GM19025 (cell line): ENCODE data around the gene EXOSC5.
"Not testable (repeated sequence)": the region's sequence is repeated elsewhere in the genome, so short reads cannot be mapped to it uniquely, and the experiment has no call there.

Experiments used
- ATAC-seq: cut with Tn5 transposase; IDR thresholded peaks from one replicate; pipeline ENCODE4 v1.9.1; 2021; ENCODE audit warnings: mild to moderate bottlenecking, low read depth, moderate library complexity; ENCODE audit not compliant: unreplicated experiment

EXOSC5 gene

DNA sequence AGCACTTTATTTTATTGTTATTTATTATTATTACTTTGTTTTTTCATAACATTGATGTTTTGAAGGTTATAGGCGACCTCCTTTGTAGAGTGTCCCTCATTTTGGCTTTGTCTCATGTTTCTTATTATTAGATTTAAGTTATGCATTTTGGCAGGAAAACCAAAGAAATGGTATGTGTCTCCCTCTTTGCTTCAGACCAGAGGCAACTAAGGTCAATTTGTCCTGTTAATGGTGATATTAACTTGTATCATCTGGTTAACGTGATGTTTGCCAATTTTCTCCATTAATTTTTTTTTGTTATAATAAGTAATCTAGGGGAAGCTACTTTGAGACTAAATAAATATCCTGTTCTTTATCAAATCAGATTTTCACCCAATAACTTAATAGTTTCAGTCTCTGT lies 24.7 kb downstream of the EXOSC5 start:
- no peak for ATAC-seq

DNA sequence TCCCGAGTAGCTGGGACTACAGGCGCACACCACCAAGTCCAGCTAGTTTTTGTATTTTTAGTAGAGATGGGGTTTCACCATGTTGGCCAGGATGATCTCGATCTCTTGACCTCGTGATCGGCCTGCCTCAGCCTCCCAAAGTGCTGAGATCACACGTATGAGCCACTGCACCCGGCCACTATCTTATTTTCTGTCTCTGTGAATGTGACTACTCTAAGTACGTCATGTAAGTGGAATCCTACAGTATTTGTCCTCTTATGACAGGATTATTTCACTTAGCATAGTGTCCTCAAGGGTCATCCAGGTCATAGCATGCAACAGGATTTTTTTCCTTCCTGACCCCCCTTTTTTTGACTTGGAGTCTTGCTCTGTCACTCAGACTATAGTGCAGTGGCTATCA lies 25.6 kb downstream of the EXOSC5 start:
- no peak for ATAC-seq

DNA sequence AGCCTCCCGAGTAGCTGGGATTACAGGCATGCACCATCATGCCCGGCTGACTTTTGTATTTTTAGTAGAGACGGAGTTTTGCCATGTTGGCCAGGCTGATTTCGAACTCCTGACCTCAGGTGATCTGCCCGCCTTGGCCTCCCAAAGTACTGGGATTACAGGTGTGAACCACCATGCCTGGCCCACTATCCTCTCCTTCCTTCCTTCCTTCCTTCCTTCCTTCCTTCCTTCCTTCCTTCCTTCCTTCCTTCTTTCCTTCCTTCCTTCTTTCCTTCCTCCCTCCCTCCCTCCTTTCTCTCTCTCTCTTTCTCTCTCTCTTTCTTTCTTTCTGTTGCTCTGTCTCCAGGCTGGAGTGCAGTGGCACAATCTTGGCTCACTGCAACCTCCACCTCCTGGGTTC lies 26.0 kb downstream of the EXOSC5 start:
- ATAC-seq, result not testable (repeated sequence)

DNA sequence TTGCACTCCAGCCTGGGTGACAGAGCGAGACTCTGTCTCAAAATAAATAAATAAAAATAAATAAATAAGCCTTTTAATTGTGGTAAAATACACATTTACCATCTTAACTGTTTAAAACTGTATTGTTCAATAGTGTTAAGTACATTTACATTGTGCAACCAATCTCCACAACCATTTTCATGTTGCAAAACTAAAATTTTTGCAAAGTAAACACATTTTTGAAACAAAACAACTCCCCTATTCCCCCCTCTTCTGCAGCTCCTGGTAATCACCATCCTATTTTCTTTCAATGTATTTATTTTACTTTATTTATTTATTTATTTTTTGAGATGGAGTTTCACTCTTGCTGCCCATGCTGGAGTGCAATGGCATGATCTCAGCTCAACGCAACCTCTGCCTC lies 27.4 kb downstream of the EXOSC5 start:
- no peak for ATAC-seq

DNA sequence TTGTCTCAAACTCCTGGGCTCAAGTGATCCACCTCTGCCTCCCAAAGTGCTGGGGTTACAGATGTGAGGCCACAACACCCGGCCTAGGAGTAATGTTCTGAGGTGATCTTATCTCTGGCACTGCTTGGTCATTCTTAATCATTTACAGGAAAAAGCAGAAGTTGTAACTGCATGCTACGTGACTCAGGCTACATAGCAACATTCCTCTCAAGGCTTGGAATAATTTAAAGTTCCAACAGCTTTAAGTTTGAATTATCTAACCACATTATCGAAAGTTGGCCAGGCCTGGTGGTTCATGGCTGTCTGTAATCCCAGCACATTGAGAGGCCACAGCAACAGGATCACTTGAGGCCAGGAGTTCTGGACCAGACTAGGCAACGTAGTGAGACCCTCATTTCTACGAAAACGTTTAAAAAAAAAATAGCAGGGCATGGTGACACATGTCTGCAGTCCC lies 29.3 kb downstream of the EXOSC5 start:
- no peak for ATAC-seq

DNA sequence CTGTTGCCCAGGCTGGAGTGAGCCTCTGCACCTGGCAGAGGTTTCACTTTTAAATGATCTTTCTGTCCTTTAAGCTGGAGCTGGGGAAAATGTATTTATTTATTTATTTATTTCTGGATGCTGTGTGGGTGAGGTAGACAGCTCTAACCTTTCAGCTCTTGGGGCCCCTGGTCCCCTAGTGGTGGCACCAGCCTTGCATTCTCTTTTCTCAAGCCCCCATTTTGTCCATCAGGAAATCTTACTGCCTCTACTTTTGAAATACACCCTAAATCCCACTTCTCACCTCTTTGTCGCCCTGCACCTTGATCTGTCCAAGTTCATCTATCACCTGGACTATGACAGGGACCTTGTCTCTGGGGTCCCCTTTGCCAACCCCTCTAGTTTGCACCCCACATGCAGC lies 31.1 kb downstream of the EXOSC5 start:
- no peak for ATAC-seq

DNA sequence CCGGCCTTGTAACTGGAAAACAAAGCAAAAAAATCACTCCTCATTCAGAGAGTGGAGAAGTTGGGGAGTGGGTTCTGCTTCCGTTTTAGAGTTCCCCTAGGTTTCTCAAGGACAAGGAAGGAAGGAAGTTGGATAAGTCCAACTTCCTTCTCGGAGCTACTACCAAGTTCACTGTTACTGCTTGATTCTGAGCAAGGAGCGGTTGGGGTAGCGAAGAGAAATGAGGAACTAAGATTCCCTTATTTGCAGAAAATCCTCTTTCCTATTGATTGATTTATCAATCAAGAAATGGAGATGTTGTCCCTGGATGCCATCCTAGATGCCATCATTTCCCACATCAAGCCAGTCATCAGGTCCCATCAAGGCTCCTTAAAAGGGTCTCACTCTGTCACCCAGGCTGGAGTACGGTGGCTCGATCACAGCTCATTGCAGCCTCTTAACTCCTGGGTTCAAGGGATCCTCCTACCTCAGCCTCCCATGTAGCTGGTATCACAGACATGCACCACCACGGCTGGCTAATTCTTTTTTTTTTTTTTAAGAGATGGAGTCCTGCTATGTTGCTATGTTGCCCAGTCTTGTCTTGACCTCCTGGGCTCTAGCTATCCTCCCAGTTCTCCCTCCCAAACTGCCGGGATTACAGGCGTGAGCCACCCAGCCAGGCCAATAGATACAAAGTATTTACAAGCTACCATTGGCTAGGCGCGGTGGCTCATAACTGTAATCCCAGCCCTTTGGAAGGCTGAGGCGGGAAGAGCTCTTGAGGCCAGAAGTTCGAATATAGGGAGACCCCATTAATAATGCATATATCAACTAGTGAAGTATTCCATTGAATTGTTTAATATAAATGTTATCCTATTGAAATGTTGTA lies 32.4 kb downstream of the EXOSC5 start:
- no peak for ATAC-seq

DNA sequence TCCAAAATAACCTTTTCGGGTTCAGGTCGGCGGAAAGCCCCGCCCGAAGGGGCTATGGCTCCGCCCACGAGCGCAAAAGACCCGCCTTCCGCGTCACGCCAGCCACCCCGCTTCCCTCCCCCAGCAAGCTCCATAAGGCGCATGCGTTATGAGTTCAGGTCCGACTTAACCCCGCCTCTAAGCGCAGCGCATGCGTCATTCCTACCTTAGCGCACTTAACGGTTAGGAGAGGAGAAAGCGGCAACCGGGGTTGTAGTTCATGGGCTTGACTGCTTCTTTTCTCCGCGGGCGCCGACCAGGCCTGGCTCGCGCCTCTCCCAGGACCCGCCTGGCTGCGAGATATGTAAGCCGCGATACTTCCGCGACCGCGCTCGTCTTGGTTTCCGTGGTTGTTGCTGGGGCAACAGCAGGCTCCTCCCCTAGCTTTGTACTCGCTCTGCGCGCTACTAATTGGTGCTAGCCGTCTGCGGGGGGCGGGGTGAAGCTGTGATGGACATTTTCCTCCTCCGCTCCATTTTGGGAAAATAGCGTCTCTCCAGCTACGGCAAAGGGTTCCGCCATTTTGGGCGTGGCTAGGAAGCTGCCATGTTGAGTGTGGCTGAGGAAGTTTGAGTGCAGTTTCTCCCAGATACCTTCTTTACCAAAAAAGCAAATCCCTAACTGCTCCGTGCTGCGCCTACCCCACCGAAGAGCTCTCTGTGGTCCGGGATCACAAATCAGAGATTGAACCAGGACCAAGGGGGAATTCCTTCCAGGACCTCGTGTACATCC lies 33.2 kb downstream of the EXOSC5 start, which contains the start of gene B9D2:
Gene B9D2 (minus strand): TSS at position 397 of the 771 bp plus-strand sequence. CDS start 630 bp downstream, outside the sequence.
- ATAC-seq, result peak; percentile 79

DNA sequence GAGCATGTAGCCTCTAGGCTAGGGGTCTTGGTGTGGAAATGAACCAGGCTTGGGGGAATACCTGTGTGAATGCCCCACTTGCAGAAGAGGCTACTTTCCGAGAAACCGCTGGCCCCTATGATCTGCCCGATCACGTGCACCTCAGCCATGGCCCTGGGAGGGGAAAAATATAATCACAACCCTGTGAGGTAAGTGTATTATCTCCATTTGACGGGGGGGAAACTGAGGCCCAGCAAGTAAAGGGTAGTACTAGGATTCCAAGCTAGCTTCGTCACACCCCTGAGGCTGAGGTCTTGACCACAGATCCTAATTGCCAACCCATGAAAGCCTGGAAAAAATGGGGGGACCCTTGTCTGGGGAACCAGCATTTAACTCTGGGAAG lies 33.8 kb downstream of the EXOSC5 start:
- ATAC-seq, result no peak

DNA sequence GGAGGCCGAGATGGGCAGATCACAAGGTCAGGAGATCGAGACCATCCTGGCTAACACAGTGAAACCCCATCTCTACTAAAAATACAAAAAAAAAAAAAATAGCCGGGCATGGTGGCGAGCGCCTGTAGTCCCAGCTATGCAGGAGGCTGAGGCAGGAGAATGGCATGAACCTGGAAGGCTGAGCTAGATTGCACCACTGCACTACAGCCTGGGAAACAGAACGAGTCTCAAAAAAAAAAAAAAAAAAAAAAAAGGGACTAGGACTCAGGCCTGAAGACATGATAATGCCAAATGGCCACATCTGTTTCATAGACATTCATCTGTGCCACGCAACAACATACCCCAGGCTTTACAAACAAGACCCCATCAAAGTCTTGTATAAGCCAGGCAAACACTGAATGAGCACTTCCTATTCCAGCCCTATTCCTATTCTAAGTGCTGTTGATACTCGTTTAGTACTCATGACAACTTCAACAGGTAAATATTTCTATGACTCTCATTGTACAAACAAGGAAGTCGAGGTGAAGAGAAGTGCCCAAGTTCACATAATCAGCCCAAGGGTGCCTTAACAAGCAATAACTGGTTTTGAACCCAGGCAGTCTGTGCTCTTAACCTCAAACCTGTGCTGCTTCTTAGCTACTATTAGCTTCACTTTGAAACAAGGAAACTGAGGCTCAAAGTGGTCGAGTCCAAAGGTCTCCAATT lies 34.9 kb downstream of the EXOSC5 start:
- ATAC-seq, result no peak

DNA sequence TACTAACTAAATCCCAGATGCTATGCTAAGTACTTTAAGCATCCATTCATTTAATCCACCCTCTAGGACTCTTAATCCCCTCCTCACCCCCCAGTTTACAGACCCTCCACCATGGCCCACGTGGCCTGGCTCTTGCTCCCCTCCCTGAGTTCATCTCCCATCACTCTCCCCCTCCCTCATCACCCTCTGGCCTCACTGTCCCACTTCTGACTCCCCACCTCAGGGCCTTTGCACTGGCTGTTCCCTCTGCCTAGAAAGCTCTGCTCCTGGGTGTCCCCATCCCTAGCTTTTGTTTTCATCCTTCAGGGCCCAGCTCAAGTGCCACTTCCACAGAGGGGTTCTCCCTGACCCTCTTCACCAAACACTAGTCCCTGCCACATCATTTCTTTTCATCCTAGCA lies 37.4 kb downstream of the EXOSC5 start:
- ATAC-seq, result no peak

DNA sequence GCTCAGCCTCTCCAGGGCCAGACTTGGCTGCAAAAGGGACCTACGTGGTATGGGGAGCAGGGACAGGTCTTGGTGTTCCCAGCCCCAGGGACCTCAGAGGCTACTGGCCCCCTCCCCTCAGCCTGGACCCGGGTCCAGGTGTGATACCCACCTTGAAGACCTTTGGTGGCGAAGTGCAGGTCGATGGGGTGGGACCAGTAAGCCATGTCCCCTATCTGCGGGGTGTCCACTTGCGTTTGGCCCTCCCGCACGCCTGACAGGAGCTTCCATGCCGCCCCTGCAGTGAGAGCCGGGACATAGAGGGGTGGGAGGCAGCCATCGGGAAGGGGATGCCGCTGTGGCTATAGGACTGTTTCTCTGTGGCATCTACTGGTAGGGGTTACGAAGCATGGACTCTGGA lies 39.4 kb downstream of the EXOSC5 start:
- ATAC-seq, result no peak

DNA sequence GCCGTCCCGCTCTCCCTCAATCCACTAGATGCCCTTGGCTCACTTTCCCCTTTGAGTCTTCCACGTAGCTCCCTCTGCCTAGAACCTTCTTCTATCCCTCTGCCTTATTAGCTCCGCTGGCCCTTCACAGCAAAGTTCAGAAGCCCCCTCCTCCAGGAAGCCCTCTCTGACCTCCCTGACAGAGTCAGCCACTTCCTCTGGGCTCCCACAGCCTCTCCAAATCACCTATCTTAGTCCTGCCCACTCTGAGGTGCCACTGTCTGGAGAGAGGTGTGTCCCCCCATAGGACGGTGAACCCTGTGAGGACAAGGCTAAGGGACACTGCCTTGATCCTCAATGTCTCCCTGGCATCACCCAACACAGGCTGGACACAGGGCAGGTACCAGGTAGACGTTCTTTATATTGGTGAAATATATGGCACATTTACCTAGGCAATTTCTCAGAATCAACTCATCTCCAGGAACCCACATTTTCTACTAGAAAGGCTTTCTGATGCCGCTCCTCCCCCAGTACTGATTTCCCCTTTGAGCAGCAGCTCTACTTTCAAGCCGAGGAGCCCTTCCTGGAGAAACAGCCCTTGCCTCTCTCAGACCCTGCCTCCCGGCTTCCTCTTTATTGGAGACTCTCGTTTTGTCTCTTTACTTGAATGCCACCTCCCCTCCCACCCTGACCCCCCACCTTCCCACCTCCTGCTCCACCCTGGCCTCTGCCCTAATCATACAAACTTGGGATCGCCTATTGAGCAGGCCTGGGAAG lies 40.0 kb downstream of the EXOSC5 start:
- no peak for ATAC-seq

DNA sequence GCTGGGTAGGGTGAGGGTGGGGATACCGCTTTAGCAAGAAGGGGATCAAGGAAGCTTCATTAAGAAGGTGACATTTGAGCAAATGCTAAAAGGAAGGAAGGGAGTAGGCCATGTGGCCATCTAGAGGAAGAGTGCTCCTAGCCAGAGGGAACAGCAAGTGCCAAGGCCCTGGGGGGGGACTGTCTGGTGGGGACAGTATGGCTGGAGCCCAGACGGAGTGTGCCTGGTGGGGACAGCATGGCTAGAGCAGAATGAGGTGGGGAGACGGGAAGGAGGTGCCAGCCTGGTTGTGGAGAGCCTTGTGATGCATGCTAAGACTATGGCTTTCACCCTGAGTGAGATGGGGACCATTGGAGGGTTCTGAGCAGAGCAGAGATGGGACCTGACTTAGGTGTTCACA lies 41.4 kb downstream of the EXOSC5 start:
- no peak for ATAC-seq

DNA sequence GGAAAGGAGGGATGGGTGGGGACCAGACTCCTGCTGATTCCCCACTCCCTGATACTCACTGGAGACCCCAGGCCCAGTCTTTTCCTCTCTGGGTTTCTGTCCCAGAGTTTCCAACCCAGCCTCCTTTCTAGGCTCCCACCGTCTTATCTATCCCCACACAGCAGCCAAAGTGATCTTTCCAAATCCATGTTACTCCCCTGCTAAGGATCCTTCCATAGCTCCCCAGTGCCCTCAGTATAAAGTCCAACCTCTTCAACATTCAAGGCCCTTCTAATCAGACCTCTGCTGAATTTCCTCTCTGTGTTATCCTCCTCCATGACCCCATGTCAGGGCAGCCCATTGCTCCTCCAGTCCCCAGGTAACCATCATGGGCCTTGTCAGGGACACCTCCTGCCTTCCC lies 42.1 kb downstream of the EXOSC5 start:
- ATAC-seq, result no peak

DNA sequence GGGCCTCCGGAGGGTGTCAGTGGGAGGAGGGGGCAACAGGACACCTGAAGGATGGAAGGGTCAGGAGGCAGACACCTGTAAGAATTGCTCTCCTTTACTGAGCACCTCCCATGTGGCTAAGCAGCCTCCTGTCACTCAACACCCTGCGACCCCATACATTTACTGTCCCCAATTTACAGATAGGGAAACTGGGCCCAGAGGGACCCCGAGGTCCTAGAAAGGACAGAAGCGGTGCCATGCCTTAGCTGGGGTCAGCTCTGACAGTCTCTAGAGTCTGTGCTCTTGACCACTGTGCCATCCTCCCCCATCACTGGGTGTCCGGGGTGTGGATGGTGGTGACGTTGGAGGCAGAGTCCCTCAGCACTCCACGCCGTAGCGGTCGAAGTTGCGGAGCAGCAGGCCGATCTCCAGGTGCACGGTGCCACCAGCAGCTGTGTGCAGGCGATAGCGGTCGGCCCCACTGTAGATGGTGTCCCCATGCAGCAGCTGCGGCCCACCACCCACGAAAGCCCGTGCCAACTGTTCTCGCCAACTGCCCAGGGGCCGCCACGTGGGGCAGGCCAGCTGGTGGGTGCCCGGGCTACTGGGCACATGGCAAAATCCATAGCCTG lies 42.7 kb downstream of the EXOSC5 start:
- ATAC-seq, result no peak

DNA sequence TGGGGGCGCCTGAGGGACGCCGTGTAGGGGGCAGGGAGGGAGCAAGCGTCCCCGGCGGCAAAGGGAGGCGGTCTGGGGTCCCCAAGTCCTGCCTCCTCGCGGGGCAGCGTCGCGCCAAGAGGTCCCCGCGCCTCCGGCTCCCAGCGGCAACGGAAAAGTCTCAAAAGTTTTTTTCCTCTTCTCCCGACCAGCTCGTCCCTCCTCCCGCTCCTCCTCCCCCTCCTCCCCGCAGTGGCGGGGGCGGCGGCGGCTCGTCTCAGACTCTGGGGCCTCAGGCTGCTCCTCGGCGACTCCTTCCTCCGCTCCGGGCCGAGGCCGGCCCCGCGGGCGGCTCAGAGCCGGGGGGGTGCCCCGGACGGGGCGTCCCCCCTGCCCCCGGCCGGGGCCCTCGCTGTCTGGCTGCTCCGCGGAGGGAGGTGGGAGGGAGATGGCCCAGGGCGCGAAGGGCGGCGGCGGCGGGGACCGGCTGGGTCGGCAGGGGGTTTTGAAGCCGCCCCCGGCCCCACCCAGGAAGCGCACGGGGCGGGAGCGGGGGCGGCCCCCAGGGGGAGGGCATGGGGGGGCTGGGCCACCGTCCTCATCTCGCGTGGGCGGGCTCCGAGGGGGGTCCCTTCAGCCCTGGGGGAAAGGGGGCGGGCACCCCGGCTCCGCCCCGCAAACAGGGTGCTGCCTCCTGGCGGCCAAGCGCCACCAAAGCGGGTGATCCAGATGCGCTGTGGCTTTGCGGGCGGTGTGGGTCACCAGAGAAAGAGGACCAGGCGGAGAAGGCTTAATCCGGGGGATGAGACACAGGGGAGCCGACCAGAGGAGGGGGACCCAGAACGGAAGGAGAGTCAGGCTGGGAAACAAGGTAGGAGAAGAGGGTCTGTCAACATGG lies 43.5 kb downstream of the EXOSC5 start, which contains the start of gene TGFB1:
Gene TGFB1 (minus strand): TSS at position 457 of the 877 bp plus-strand sequence. CDS start 878 bp downstream, outside the sequence.
- ATAC-seq, result no peak

DNA sequence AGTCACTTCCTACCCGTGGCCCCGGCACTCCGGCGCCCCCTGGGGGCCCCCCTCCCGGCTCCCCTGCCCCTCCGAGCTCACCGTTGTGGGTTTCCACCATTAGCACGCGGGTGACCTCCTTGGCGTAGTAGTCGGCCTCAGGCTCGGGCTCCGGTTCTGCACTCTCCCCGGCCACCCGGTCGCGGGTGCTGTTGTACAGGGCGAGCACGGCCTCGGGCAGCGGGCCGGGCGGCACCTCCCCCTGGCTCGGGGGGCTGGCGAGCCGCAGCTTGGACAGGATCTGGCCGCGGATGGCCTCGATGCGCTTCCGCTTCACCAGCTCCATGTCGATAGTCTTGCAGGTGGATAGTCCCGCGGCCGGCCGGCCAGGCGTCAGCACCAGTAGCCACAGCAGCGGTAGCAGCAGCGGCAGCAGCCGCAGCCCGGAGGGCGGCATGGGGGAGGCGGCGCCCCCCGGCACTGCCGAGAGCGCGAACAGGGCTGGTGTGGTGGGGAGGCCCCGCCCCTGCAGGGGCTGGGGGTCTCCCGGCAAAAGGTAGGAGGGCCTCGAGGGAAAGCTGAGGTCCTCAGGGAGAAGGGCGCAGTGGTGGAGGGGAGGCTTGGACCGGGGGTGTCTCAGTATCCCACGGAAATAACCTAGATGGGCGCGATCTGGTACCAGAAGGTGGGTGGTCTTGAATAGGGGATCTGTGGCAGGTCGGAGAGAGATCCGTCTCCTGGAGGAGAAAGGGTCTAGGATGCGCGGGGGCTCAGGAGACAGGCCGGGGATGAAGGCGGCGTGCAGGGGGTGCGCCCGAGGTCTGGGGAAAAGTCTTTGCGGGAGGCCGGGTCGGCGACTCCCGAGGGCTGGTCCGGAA lies 44.3 kb downstream of the EXOSC5 start:
- no peak for ATAC-seq
